CD4-positive, CD25-positive, alpha-beta regulatory T cell (primary cell): ENCODE measurements around the gene MLN. TPM values are rescaled to one million over a fixed set of nuclear protein-coding genes. Genes with fewer than 3 reads are reported as not detected.

Source experiments
- ATAC-seq, 2 donors: fragments of 150-1000 bp; cut with Tn5 transposase; one replicate each; pipeline ENCODE4 v1.10.0; 2021; ENCODE audit warnings: low read depth in 2 of 2, moderate number of reproducible peaks in 2 of 2, moderate library complexity in 1 of 2
- DNase-seq, 3 donors: peaks; one replicate each; pipeline versions ENCODE4 v3.0.0 to v3.0.0-alpha.2; 2012 to 2022; ENCODE audit warnings: mixed read lengths in 1 of 3
- H3K27ac ChIP-seq: one replicate; pipeline ENCODE4 v1.7.0; 2013; ENCODE audit warnings: mild to moderate bottlenecking, low read length; ENCODE audit not compliant: insufficient read depth, poor library complexity, severe bottlenecking
- H3K27me3 ChIP-seq: one replicate; pipeline ENCODE4 v1.7.0; 2013; ENCODE audit warnings: low read length; ENCODE audit not compliant: control insufficient read depth, insufficient read depth
- H3K36me3 ChIP-seq: one replicate; pipeline ENCODE4 v1.7.0; 2013; ENCODE audit warnings: mild to moderate bottlenecking, low read length, moderate library complexity; ENCODE audit not compliant: control insufficient read depth, insufficient read depth
- H3K4me1 ChIP-seq: 2 replicates; pipeline ENCODE4 v1.7.0; 2013; ENCODE audit warnings: mild to moderate bottlenecking, low read length; ENCODE audit not compliant: insufficient read depth, control insufficient read depth, poor library complexity, severe bottlenecking
- H3K4me3 ChIP-seq: one replicate; pipeline ENCODE4 v1.7.0; 2013; ENCODE audit warnings: low read depth, mild to moderate bottlenecking, low read length, moderate library complexity
- H3K9me3 ChIP-seq, 2 experiments: 1 replicate in 1 of 2; 2 replicates in 1 of 2; pipeline ENCODE4 v1.7.0; 2013; ENCODE audit warnings: low read length in 2 of 2, mild to moderate bottlenecking in 1 of 2, moderate library complexity in 1 of 2; ENCODE audit not compliant: control insufficient read depth in 2 of 2
- H3K27ac Mint-ChIP-seq, 3 donors: one replicate each; pipeline ENCODE4 v1.8.0; 2020 to 2022; ENCODE audit warnings: mild to moderate bottlenecking in 3 of 3, mixed read lengths in 3 of 3, moderate library complexity in 2 of 3
- H3K27me3 Mint-ChIP-seq: one replicate; pipeline ENCODE4 v1.8.0; 2022; ENCODE audit warnings: mild to moderate bottlenecking, mixed read lengths
- H3K36me3 Mint-ChIP-seq: one replicate; pipeline ENCODE4 v1.8.0; 2020; ENCODE audit warnings: mixed read lengths
- H3K4me1 Mint-ChIP-seq, 4 donors: one replicate each; pipeline ENCODE4 v1.8.0; 2020 to 2022; ENCODE audit warnings: mixed read lengths in 4 of 4, mild to moderate bottlenecking in 1 of 4
- H3K4me3 Mint-ChIP-seq, 4 donors: one replicate each; pipeline ENCODE4 v1.8.0; 2020 to 2022; ENCODE audit warnings: mild to moderate bottlenecking in 4 of 4, mixed read lengths in 4 of 4, moderate library complexity in 3 of 4
- H3K9me3 Mint-ChIP-seq, 7 donors: one replicate each; pipeline ENCODE4 v1.8.0; 2020 to 2022; ENCODE audit warnings: mixed read lengths in 7 of 7, mild to moderate bottlenecking in 3 of 7, moderate library complexity in 2 of 7
- polyA plus RNA-seq, 4 donors: library from polyadenylated mRNA; unstranded; fragments of 300-500 nt; fragmentation: Illumina TruSeq; gene quantifications; one replicate each; pipeline ENCODE4 v1.2.3, GENCODE V29; 2021
- total RNA-seq: library from RNA; stranded (reverse); gene quantifications from one replicate; pipeline ENCODE4 v1.2.3, GENCODE V29; 2022

The MLN gene
- total and polyA plus RNA-seq, 5 donors from 2014 or later: not detected

DNA sequence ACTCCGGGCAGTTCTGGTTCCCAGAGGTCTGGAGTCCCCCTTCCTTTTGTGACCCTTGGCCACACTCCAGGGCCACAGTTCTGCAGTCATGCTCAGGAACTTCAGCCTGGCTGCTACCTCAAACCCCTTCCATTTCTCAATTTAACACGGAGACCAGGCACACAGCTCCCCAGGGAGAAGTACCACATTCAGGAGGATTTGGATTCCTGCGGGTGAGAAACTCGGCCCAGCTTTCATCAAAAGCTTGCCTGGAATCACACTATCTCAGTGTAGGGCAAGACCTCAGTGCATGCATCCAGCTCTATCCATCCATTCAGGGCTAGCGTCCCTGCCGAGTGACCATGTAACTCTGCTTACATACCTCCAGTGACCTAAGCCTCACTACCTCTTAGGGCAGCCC is 40.3 kb downstream of the MLN start:
- H3K4me1 ChIP-seq: no peaks in the 10 kb centered on the region
- H3K36me3 Mint-ChIP-seq: no peaks in the 10 kb centered on the region
- ATAC-seq (no peak), DNase-seq (no peak)
- H3K4me3 Mint-ChIP-seq: no peak overlapping the region
- H3K27ac ChIP-seq: no peak overlapping the region
- H3K9me3 ChIP-seq: no peaks in the 10 kb centered on the region
- H3K27ac Mint-ChIP-seq: no peak overlapping the region
- H3K27me3 Mint-ChIP-seq: peaks cover 15% of the 10 kb centered on the region
- no peaks in the 10 kb centered on the region for H3K9me3 Mint-ChIP-seq
- peaks cover 0 to 3% (median 0%) of the 10 kb centered on the region in 4 donors for H3K4me1 Mint-ChIP-seq
- no peak overlapping the region for H3K4me3 ChIP-seq
- H3K36me3 ChIP-seq: no peaks in the 10 kb centered on the region
- no peaks in the 10 kb centered on the region for H3K27me3 ChIP-seq

DNA sequence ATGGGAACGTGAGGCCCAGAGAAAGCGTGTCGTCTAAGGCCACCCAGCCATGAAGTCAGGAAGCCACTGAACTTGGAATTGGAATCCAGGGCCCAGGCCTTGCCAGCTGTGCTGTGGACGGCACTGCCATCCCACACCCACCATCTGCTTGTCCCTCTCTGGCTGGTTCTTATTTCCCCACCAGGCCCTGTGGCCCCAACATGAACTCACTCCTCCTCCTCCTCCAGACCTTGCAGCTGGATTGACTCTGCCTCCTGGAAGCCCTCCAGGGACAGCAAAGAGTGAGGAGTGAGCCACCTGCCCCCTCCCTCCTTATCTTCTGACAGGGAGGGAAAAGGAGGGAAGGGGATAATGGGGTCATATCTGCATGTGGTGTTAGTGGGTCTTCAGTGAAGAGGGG is 41.1 kb downstream of the MLN start:
- H3K27ac ChIP-seq: no peak overlapping the region
- no peak overlapping the region for H3K4me3 ChIP-seq
- peaks cover 0 to 2% (median 0%) of the 10 kb centered on the region in 4 donors for H3K4me1 Mint-ChIP-seq
- H3K36me3 Mint-ChIP-seq: no peaks in the 10 kb centered on the region
- peaks cover 15% of the 10 kb centered on the region for H3K27me3 Mint-ChIP-seq
- no peaks in the 10 kb centered on the region for H3K36me3 ChIP-seq
- H3K9me3 Mint-ChIP-seq: no peaks in the 10 kb centered on the region
- H3K27ac Mint-ChIP-seq: no peak overlapping the region
- no peaks in the 10 kb centered on the region for H3K9me3 ChIP-seq
- ATAC-seq: no peak
- H3K4me3 Mint-ChIP-seq: no peak overlapping the region
- DNase-seq: no peak
- H3K4me1 ChIP-seq: no peaks in the 10 kb centered on the region
- no peaks in the 10 kb centered on the region for H3K27me3 ChIP-seq

- Histone ChIP-seq H3K4me3 (no peak overlapping the region), H3K27me3 (no peaks in the 10 kb centered on the region), H3K36me3 (no peaks in the 10 kb centered on the region), H3K9me3 (no peaks in the 10 kb centered on the region), H3K27ac (no peak overlapping the region), H3K4me1 (no peaks in the 10 kb centered on the region)
- Mint-ChIP-seq H3K27me3 (peaks cover 18% of the 10 kb centered on the region), H3K4me3 (no peak overlapping the region), H3K9me3 (no peaks in the 10 kb centered on the region), H3K4me1 (peaks cover 0 to 2% (median 0%) of the 10 kb centered on the region in 4 donors), H3K27ac (no peak overlapping the region), H3K36me3 (no peaks in the 10 kb centered on the region)
- DNase-seq (peak in 1 of 3 donors; percentile 57), ATAC-seq (peak in 1 of 2 donors; percentile 41)
These were observed 41.7 kb downstream of the MLN start for GRCh38 chr6:33761922-33762629.

DNA sequence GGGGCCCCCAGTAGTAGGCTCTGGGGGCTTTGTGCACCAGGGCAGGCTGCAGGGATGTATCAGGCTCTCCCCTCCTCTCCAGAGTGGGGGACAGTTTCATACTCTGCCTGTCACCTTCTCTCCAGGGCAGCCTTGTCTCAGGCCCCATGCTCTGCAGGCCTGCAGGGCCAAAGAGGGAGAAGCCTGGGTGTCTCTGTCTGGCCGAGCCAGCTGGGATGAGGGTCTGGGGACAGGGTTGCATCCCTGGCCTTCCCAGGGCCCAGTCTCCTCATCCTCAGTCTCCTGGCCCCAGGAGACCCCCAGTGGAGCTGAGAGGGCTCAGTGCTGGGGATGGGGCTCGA is 42.3 kb downstream of the MLN start:
- Mint-ChIP-seq H3K27ac (no peak overlapping the region), H3K4me3 (no peak overlapping the region), H3K4me1 (peaks cover 0 to 2% (median 0%) of the 10 kb centered on the region in 4 donors), H3K27me3 (peaks cover 22% of the 10 kb centered on the region), H3K9me3 (no peaks in the 10 kb centered on the region), H3K36me3 (no peaks in the 10 kb centered on the region)
- Histone ChIP-seq H3K27ac (no peak overlapping the region), H3K36me3 (no peaks in the 10 kb centered on the region), H3K4me3 (no peak overlapping the region), H3K27me3 (no peaks in the 10 kb centered on the region), H3K4me1 (no peaks in the 10 kb centered on the region), H3K9me3 (no peaks in the 10 kb centered on the region)
- ATAC-seq (no peak), DNase-seq (no peak)

DNA sequence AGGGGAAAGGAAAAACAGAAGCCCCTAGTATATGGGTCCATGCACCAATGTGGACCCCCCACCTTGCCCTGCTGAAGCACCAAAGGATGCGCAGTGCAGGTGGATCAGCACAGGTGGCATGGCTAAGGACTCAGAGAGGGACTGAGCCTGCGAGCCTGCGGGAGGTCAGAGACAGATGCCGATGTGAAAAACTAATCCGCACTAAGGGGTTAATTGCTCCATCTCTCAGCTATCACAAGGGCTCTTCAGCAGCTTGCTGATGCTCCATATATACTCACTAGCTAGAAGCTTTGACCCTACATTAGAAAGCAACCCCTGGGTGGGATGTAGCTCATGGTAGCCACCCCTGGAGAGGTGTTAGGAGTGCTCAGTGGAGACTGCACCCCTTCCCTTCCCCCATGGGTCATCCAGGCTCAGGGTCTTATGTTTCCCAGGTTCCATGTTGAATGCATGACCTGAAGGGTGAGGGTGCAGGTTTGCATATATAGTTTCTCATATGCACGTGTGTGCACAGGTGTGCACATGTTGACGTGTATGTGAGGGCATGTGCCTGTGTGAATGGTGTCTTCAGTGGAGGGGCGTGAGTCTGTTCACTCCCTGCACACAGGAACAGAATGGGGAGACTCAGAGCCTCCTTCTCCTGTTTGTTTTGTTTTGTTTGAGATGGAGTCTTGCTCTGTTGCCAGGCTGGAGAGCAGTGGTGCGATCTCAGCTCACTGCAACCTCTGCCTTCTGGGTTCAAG is 43.7 kb downstream of the MLN start:
- Histone ChIP-seq H3K4me3 (no peak overlapping the region), H3K27ac (no peak overlapping the region), H3K9me3 (no peaks in the 10 kb centered on the region), H3K4me1 (no peaks in the 10 kb centered on the region), H3K36me3 (no peaks in the 10 kb centered on the region), H3K27me3 (no peaks in the 10 kb centered on the region)
- Mint-ChIP-seq H3K27me3 (peaks cover 25% of the 10 kb centered on the region), H3K36me3 (no peaks in the 10 kb centered on the region), H3K27ac (no peak overlapping the region), H3K9me3 (peaks cover 0 to 1% (median 0%) of the 10 kb centered on the region in 7 donors), H3K4me3 (no peak overlapping the region), H3K4me1 (peaks cover 0 to 2% (median 0%) of the 10 kb centered on the region in 4 donors)
- DNase-seq (no peak), ATAC-seq (no peak)

- H3K27me3 Mint-ChIP-seq: peaks cover 25% of the 10 kb centered on the region
- ATAC-seq: no peak
- H3K9me3 Mint-ChIP-seq: peaks cover 0 to 1% (median 0%) of the 10 kb centered on the region in 7 donors
- H3K9me3 ChIP-seq: no peaks in the 10 kb centered on the region
- DNase-seq: no peak
- no peaks in the 10 kb centered on the region for H3K4me1 ChIP-seq
- no peak overlapping the region for H3K27ac Mint-ChIP-seq
- peaks cover 0 to 2% (median 0%) of the 10 kb centered on the region in 4 donors for H3K4me1 Mint-ChIP-seq
- no peak overlapping the region for H3K27ac ChIP-seq
- no peaks in the 10 kb centered on the region for H3K36me3 Mint-ChIP-seq
- no peaks in the 10 kb centered on the region for H3K36me3 ChIP-seq
- H3K4me3 Mint-ChIP-seq: no peak overlapping the region
- no peaks in the 10 kb centered on the region for H3K27me3 ChIP-seq
- H3K4me3 ChIP-seq: no peak overlapping the region
These were observed 45.0 kb downstream of the MLN start for GRCh38 chr6:33758815-33759216.

- Histone ChIP-seq H3K36me3 (no peaks in the 10 kb centered on the region), H3K4me3 (no peak overlapping the region), H3K27ac (no peak overlapping the region), H3K9me3 (no peaks in the 10 kb centered on the region), H3K27me3 (no peaks in the 10 kb centered on the region), H3K4me1 (no peaks in the 10 kb centered on the region)
- Mint-ChIP-seq H3K4me3 (no peak overlapping the region), H3K9me3 (peaks cover 0 to 1% (median 0%) of the 10 kb centered on the region in 7 donors), H3K27ac (no peak overlapping the region), H3K4me1 (peaks cover 0 to 2% (median 0%) of the 10 kb centered on the region in 4 donors), H3K27me3 (peaks cover 25% of the 10 kb centered on the region), H3K36me3 (no peaks in the 10 kb centered on the region)
- DNase-seq (no peak), ATAC-seq (no peak)
These were observed 45.9 kb downstream of the MLN start for GRCh38 chr6:33757906-33758305.
